Calu3 (cell line): ENCODE data around the gene GRIK3. TPM values are rescaled to one million over a fixed set of nuclear protein-coding genes. Genes with fewer than 3 reads are reported as not detected.

Source experiments
- BruUV-seq: library from RNA; stranded (reverse); fragments of 400-500 nt; replicated peaks from 2 replicates; lab custom pipeline; 2021; lab: Mats Ljungman, UMichigan
- CTCF ChIA-PET: fragments of 300-600 bp; sonication (Branson Sonifier 250); formaldehyde crosslinking; loops from one replicate; lab custom pipeline; 2022; ENCODE audit warnings: antibody characterized with exemption; lab: Charles Lee
- DNase-seq: peaks from one replicate; pipeline ENCODE4 v3.0.0; 2022
- H3K27ac Mint-ChIP-seq: one replicate; pipeline ENCODE4 v1.8.0; 2022; ENCODE audit warnings: mixed read lengths; ENCODE audit not compliant: unreplicated experiment
- H3K27me3 Mint-ChIP-seq: one replicate; pipeline ENCODE4 v1.8.0; 2022; ENCODE audit warnings: mixed read lengths; ENCODE audit not compliant: unreplicated experiment
- H3K36me3 Mint-ChIP-seq: one replicate; pipeline ENCODE4 v1.8.0; 2022; ENCODE audit warnings: mild to moderate bottlenecking, moderate library complexity, mixed read lengths; ENCODE audit not compliant: insufficient read depth, unreplicated experiment
- H3K4me1 Mint-ChIP-seq: one replicate; pipeline ENCODE4 v1.8.0; 2022; ENCODE audit warnings: mild to moderate bottlenecking, low read depth, mixed read lengths; ENCODE audit not compliant: unreplicated experiment
- H3K4me3 Mint-ChIP-seq: one replicate; pipeline ENCODE4 v1.8.0; 2022; ENCODE audit warnings: mild to moderate bottlenecking, low read depth, moderate library complexity, mixed read lengths; ENCODE audit not compliant: unreplicated experiment
- H3K9me3 Mint-ChIP-seq: one replicate; pipeline ENCODE4 v1.8.0; 2022; ENCODE audit warnings: low read depth, mixed read lengths; ENCODE audit not compliant: unreplicated experiment
- CTCF ChIP-seq: fragments of 200-600 bp; IDR thresholded peaks from one replicate; pipeline ENCODE4 v1.8.0; 2022; ENCODE audit warnings: antibody characterized with exemption; ENCODE audit not compliant: unreplicated experiment
- intact Hi-C: fragments of 100-400 bp; cut with micrococcal nuclease; formaldehyde crosslinking; loops from one replicate; pipeline ENCODE4 v1.10.0; 2022; ENCODE audit not compliant: unreplicated experiment
- total RNA-seq: library from RNA; stranded (reverse); gene quantifications from 2 replicates; pipeline ENCODE4 v1.2.3, GENCODE V29; 2022

GRIK3 gene
- total RNA-seq, 1 experiment from 2014 or later: not detected

DNA sequence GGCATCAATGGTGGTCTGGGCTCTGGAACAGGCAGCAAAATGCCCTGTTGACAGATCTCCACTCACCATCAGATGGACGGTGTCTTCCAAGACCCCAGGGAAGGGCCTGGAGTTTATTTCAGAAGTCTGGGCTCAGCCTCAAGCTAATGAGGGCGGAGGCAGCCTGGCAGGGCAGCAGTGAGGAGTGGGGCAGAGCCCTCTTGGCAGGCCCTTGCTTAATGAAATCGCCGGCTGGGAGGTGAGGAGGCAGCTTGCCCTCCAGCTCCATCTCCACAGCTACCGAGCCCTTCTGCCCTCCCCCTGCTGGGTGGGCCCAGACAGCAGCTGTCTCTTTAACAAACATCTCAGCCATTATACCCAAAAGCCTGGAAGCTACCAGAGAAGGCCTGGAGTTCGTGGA is 22.0 kb upstream of the GRIK3 start:
- TF ChIP-seq CTCF: no peak
- BruUV-seq: no TSS peak
- Mint-ChIP-seq H3K9me3 (no peaks in the 10 kb centered on the region), H3K4me3 (no peak overlapping the region), H3K4me1 (no peaks in the 10 kb centered on the region), H3K27me3 (peaks cover 89% of the 10 kb centered on the region), H3K36me3 (no peaks in the 10 kb centered on the region), H3K27ac (no peak overlapping the region)
- no peak for DNase-seq
- intact Hi-C loops: no loop called here
- CTCF ChIA-PET: no interaction called here

- no TSS peak for BruUV-seq
- DNase-seq: no peak
- Mint-ChIP-seq H3K27ac (no peak overlapping the region), H3K4me1 (no peaks in the 10 kb centered on the region), H3K27me3 (peaks cover 89% of the 10 kb centered on the region), H3K4me3 (no peak overlapping the region), H3K36me3 (no peaks in the 10 kb centered on the region), H3K9me3 (no peaks in the 10 kb centered on the region)
- CTCF ChIA-PET: no interaction called here
- TF ChIP-seq CTCF: no peak
- intact Hi-C loops: no loop called here
These were observed 21.3 kb upstream of the GRIK3 start for GRCh38 chr1:37055631-37056030.

DNA sequence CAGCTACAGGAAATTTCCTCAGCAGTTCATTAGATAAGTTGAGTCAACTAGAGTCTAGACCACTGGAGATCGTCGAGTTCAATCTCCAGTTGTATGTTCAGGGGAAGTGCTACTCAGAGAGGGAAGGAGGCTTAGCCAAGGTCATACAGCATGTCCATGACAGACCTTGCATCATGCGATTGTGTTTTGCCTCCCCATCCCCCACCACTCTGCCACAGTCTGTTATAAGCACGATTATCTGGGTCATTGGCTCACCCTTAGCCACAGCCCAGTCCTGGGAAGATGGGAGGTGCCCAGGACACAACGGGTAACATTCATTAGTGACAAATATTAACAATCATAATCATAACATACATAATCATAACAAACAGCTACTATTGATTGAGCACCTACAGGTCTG is 18.9 kb upstream of the GRIK3 start:
- Mint-ChIP-seq H3K9me3 (no peaks in the 10 kb centered on the region), H3K4me1 (no peaks in the 10 kb centered on the region), H3K36me3 (no peaks in the 10 kb centered on the region), H3K27me3 (peaks cover 89% of the 10 kb centered on the region), H3K4me3 (no peak overlapping the region), H3K27ac (no peak overlapping the region)
- DNase-seq: no peak
- BruUV-seq: no TSS peak
- intact Hi-C loops: no loop called here
- CTCF ChIA-PET: interaction anchor here (1.7 kb wide), 1 partner anchor 341 kb away, joined by 3 read pairs; no protein-coding TSS in a partner anchor
- no peak for TF ChIP-seq CTCF

DNA sequence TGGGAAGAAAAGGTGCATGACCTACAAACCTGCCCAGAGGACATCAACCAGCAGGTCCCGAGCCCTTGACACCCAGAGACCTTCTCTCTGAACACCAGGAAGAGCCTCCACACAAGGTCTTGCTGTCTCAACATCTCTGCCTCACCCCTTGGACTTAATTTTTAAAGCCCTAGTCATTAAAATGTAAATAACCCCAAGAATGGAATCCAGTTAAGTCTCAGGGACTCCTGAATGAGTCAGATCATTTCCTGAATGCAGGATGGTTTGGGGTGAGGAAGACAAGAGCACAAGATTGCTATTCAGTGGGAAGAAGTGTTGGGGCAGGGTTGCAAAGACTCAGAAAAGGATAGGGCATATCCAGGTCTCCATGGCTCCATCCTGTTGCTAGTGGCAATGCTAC is 17.8 kb upstream of the GRIK3 start:
- H3K27me3 Mint-ChIP-seq: peaks cover 89% of the 10 kb centered on the region
- intact Hi-C loops: no loop called here
- no TSS peak for BruUV-seq
- TF ChIP-seq CTCF: no peak
- DNase-seq: no peak
- H3K4me1 Mint-ChIP-seq: no peaks in the 10 kb centered on the region
- H3K27ac Mint-ChIP-seq: no peak overlapping the region
- CTCF ChIA-PET: no interaction called here
- H3K36me3 Mint-ChIP-seq: no peaks in the 10 kb centered on the region
- H3K9me3 Mint-ChIP-seq: no peaks in the 10 kb centered on the region
- H3K4me3 Mint-ChIP-seq: no peak overlapping the region
